Left hindlimb (tissue), 1 donor: Measurements from ENCODE around the gene RRM2.

Source experiments
- DNase-seq: peaks from one replicate; pipeline ENCODE4 v3.0.0-alpha.2; 2018

Gene RRM2

DNA sequence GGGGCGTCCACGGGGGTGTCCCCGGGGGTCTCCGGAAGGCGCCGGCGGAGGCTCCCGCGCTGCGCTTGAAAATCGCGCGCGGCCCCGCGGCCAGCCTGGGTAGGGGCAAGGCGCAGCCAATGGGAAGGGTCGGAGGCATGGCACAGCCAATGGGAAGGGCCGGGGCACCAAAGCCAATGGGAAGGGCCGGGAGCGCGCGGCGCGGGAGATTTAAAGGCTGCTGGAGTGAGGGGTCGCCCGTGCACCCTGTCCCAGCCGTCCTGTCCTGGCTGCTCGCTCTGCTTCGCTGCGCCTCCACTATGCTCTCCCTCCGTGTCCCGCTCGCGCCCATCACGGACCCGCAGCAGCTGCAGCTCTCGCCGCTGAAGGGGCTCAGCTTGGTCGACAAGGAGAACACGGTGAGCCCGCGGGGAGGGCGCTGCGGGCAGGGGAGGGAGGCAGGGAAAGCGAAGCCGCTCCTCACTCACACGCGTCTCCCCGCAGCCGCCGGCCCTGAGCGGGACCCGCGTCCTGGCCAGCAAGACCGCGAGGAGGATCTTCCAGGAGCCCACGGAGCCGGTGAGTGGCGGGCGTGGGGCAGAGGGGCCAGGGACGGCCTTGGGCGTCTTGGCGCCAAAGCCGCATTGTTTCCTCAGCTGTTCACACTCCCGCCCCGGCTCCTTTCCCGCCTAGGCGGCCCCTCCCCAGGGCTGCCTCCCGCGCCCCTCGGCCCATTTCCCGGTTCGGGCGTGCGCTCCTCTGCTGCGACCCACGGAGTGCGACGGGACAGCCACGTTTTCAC is at the start of gene RRM2:
RRM2 (plus strand) TSS at position 240 of the 781 bp plus-strand sequence; CDS start at position 300, 60 bp downstream.
- DNase-seq: peak; percentile 95

DNA sequence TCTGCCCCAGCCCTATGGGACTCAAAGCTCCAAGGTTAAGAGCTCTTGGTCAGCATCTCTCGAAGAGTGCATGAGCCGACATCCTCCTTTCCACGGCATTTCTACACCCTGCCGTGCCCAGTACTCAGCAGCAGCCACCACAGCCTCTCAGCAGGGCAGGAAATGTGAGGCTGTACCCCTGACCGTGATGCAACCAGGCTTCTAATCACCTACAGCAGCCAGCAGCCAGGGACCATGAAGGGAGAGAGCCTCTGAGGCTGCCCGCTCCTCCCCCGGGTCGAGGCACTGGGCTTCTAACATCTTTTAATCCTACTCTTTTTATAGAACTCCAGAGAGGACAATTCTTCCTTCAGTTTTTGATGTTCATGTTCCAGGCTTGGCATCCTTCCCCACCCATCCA is 48.8 kb upstream of the RRM2 start:
- DNase-seq: peak; percentile 15

DNA sequence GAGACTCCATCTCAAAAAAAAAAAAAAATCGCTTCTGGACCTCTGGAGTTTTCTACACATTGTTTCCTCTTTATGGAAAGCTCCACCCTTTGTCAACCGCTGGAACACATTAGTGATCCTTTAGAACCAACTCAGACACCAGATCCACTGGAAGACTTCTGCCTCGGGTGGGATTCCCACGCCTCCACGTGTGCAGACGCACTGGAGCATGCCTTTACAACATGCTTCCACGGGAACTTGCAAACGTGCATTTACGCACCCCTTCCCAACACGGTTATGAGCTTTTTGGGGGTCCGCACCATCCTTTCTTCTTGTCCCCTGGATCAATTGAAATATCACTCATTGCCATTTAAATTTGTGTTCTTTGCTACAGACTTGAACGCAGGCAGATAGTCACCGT is 47.4 kb upstream of the RRM2 start:
- peak; percentile 3 for DNase-seq

DNA sequence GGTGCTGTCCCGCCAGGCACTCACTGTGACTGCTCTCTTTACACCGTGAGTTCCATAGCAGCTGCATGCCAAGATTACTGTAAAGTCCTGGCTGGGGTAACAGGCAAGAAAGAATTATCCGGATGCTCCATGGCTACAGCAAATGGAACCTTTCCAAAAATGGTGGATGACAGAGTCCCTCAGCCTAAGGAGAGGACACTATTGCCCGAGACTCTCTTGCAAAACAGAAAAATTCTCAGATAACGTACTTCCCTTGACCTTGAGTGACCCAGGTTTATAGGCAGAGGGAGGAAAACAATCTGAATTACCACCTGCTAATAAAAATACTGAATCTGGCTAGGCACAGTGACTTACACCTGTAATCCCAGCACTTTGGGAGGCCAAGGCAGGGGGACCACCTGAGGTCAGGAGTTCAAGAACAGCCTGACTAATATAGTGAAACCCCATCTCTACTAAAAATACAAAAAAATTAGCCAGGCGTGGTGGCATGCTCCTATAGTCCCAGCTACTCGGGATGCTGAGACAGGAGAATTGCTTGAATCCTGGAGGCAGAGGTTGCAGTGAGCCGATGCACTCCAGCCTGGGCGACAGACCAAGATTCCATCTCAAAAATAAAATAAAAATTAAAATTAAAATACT is 46.8 kb upstream of the RRM2 start:
- DNase-seq: peak; percentile 4

DNA sequence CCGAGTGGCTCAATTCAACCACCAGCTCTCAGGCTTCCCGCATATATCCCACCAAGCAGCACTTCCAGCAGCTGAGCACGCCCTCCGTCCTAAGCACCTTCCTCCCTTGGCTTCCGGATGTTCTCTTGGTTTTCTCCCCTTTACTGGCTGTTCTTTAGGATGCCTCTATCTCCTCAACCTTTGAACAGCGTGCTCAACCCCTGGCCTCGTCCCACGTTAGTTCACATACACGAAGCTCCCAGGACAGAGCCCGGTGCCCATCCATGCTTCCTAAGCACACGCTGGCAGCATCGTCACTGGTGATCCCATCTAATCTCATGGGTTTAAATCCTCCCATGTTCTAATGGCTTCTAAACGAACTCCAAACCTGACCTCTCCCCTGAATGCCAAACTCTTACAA is 46.0 kb upstream of the RRM2 start:
- DNase-seq: no peak

DNA sequence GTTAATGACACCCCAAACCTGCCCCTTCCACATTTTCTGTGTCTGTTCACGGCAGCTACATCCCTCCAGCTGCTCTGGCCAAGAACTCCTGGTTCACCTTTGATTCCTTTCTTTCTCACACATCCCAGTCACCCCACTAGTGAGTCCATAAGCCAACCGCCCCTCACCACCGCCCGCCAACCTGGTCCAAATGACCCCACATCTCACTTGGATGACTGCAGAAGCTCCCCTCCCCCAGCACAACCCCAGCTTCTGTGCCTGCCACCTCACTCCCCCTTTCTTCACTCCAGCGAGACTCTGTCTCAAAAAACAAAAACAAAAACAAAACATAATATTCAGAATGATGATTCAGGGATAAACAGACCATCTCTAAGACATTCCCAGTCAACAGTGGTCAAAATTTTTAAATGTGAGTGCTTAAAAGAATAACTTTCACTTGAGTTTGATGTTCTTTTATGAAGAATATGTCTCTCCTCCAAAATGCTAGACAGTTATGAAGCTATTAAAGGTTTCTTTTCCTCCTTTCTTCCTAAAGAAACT is 45.5 kb upstream of the RRM2 start:
- DNase-seq: no peak

DNA sequence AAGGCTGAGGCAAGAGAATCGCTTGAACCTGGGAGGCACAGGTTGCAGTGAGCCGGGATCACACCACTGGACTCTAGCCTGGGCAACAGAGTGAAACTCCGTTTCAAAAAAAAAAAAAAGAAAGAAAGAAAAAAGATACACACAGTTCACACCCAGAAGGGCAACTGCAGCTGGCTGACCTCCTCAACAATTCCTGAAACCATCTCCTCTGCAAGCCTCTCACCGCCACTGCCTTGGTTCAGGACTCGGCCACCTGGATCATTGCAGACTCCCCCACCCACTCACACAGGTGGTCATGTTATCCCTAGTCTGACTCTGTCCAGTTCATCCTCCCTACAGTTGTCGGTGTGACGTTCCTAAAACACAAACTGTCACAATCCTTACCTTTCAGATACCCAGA is 44.5 kb upstream of the RRM2 start:
- DNase-seq: no peak

DNA sequence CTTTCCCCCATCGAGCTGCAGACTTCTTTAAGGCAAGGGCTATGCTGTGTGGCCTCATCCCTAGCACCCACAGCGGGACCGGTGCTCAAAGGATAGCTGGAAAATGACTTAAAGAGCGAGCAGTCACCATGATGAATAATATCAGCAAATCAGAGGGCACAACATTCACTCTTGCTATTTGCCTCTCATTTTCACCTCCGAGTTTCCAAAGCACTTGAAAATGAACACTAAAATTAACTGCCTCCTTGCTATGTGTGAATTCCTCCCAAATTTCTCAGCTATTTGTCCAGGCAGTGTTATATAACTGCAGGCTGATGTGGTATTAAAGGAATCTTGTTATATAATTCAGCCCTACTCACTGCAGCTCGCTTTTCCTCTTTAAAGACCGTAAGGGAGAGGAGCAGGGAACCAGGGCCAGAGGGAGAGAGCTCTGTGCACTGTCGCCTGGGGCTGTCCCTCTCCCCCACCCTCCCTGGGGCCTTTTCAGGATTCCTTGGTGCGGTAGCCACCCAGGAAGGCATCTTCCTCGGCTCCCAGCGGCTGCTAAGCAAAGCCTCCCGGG is 43.8 kb upstream of the RRM2 start:
- no peak for DNase-seq

DNA sequence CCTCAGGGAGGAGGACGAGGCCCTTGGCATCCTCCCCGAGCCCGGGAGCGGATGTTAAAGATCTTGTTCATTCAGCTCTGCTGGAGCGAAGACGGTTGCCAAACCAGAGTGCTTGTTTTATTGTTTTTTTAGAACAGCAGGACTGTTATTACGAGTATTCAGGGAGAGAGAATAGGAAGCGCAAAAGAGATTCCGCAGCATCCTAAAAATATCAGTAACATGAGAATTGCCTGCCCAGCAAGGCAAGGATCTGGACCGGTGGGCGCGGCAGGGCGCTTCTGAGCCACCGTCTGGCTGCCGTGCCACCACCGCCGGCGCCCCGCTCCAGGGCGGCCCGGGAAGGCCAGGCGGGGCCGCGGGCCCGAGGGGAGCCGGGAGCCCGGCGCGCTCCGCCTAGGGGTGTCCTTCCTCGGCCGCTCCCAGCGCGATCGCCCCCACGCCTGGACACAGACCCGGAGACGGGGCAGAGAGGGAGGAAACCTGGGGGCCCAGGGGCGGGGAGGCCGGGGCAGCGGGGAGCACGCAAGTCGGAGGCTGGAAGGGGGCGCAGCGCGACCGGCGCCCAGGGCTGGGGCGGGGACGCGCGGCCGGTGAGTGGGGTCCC is 43.2 kb upstream of the RRM2 start:
- DNase-seq: peak; percentile 67

DNA sequence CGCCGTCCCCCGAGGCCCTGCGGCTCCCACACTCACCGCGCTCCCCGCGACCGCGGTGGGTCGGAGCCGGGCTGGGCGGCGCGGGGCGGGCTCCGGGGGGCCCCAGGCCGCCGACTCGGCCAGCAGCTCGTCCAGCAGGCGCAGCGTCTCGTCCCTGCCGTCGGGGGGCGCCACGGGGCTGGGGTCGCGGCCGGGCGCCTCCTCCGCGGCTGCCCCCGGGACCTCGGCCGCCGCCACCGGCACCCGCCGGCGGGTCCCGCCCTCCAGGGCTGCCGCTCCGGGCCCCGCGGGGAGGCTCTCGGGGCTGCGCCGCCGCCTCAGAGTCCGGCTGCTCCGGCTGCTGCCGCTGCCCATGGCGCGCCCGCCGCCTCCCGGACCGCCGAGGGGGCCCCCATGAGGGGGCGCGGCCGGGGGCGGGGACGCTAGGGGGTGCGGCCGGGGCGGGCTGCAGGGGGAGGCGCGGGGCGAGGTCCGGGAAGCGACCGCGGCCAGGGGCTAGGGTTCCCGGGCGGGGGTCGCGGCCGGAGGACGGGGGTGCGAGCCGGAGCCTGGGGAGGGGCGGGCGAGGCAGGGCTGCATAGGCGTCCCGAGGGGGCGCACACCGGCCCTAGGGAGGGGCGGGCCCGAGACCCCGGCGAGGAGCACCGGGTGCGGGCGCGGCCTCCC is 42.5 kb upstream of the RRM2 start, which contains the start of gene CYS1:
CYS1 (minus strand) TSS at position 542 of the 666 bp plus-strand sequence; CDS start at position 354, 188 bp downstream.
- peak; percentile 52 for DNase-seq

DNA sequence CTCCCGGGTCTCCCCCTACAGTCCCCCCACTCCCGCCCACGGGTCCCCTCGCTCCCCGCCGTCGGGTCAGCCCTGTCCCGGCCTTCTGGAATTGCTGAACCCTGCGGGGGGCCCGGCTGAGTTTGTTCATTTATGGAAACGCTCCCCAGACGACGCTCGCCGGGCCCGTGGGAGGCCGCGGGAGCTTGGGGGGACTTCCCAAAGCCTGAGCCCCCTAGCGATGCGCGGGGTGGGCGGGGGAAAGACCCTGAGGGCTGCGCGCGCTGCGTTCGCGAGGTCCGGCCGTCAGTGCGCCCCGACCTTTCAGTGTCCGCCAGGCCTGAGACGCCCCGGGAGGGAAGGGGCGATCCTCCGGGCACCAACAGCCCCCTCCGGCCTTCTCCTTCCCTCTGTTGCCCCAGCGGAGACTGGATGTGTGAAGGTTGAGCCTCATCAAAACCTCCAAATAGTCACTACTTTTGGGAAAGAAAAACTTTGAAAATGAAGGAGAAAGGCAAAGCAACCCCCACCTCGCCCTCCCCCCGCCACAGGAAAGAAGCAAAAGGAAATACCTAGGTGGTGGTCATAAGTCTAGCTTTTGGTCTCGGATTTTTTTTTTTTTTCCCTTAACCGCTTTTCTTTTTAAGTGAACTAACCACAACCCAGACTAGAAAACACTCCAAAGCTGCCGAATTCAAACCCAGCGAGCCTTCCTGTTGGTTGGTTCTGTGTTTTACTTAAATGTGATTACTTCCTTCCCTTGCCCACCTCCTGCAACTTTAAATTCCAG is 41.8 kb upstream of the RRM2 start:
- DNase-seq: peak; percentile 37

DNA sequence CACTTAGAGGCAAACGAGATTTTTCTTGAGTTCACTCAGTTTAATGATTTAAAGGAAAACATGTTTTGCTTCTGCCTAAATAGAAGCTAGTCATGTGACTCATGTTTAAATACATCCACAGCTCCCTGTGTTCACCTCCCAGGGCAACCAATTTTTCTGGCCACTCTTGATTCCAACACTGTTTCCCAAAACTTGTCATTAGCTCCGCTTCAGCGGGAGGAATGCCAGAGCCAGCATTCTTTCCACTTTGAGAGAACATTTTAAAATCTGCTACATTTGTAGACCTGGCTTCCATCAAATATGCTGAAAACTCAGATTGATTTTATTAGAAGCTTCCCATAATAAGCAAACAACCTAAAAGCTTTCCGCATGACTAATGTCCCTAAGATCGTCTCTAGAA is 39.5 kb upstream of the RRM2 start:
- peak; percentile 56 for DNase-seq

DNA sequence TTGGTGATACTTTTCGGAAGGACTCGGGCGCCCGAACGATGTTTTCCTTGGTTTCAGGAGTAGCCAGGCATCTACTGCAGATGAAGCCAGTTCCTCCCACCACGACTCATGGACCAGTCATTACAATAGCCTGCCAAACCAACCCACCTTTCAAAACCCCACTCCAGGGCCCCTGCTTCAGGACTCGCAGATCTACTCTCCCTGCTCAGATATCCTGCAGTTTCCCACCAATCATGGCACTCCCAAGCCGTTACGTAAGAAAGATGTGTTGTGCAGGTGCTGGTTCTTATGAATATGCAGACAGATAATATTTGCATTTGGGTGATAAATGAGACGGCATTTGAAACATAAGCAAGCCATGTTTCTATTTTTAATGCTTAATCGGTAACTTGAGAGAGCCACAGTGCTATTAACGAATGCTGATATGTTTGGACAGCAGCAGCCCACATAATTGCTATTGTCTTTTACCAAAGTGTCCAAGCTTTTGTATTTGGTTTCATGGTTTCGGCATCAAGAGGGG is 38.8 kb upstream of the RRM2 start:
- no peak for DNase-seq

DNA sequence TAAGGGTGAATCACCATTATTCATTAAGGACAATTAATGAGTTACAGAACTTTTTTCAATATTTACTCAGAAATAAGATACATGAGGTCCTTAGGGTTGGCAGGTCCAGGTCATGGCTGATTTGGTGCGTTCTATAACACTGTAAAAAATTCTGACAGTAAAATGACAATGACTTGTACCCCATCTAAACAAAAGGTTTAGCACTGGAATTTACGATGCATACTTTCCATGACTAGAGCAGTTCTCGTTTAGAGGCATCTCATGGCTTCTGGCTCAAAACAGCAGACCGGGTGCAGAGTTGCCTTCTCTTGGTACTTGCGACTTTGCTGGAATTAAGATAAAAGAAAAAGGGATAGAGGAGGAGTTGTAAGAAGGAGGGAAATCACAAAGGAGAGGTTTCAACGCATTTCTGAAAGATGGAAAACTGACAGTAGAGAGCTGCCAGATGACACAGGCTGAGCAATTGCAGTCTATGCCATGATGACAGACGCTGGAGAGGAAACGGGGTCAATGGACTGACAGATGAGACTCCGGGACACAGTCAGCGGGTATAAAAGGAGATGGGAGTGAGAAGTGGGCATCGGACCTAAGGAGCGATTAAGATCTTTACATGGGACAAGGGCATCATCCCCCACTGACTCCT is 38.2 kb upstream of the RRM2 start:
- no peak for DNase-seq

DNA sequence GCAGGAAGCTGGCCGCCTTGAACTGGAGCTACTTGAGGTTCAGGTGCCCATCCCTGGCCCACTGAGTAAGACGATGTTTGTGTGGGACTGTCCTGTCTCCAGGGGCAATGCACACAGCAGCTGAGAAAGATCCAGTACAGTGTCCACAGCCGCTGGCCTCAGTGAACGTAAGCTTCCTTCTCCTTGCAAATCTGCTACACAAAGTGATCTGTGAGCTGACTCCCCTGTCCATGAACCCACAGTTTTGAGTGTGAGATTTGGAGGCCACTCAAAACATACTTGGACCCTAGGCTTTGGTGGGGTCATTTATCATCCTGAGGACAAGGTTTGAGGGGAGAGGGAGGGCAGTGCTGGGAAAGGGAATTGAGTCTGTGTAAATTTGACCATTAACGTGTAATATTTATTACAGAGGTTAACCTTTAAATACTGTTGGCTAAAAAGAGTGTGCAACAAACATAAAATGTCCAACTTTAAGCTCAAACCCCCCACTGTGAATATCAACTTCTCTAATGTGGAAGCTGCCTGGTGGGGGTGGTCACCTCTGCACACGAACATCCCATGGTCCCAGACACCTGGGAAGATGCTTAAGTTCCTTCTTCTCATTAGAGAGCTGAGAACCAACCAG is 37.4 kb upstream of the RRM2 start:
- DNase-seq: no peak

DNA sequence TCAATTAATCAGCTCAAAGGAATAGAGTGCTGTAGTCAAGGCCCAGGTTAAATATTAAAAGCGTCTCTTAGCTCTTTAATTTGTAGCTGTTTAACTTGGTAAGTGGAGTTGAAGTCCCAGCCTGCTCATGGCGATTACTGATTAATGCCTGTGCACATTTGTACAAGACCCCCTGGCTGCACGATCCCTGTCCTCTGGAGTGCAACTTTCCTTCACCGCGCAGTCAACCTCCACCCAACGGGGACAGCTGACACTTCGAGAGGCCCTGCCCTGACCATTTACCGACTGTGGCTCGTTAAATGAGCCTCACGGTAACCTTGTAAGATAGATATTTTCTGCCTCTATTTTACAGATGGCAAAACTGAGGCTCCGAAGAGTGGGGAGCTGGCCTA is 36.9 kb upstream of the RRM2 start:
- no peak for DNase-seq

DNA sequence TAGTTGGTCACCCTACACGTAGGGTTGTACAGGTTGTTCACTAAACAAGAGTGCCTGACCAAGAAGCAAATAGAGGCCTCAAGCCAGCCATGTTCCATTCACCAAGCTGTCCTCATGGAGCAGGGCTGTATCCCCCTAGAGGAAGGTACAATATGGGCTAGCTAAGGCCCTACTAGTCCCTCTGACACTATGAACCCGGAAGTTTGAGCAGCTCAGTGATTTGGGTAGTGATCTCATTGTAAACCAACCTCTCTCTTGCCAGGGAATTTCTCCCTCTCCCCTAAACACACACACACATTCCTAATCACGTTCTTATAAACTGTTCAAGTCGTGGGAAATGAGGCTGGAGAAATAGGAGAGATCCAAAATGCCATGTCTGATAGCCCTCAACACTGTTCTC is 35.6 kb upstream of the RRM2 start:
- DNase-seq: no peak

DNA sequence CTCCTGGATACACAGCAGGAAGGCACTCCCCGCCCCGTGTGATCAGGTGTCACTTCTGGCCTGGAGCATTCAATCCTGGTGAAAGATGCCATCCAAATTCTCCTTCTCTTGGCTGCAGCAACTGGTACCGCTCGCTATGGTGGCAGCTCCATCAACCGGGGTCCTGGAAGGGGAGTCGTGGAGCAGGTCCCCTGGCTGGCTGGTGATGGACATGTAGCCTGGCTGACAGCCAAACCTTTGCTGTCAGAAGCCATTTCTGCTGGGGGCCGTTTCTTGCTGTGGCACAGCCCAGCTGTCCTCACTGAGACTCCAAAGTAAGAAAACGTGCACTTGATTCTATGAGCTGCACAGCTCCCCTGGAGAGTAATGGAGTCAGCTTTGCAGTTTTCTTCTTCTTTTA is 35.2 kb upstream of the RRM2 start:
- no peak for DNase-seq

DNA sequence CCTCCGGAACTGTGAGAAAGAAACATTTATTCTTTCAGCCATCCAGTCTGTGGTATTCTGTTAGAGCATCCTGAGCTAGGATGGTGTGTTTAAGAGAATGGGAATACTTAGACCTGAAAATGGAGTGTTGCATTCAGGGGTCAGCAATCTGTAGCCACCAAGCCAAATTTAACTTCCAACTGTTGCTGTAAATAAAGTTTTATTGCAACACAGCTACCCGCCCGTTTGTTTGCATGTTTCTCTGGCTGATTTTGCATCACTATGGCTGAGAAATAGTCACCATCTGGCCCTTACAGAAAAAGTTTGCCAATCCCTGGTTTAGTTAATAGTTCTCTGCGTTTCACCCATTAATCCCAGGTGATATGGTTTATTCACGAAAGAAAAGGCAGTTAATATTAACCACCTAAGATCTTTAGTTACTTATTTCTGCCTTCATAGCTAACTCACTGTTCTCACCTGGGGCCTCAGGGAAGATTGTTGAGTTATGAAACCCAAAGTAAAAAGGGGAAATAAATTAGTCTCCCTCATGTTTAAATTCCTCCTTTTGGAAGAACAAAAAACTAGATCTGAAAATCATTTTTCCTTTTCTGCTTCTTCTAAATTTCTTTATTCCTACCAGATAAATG is 32.9 kb upstream of the RRM2 start:
- DNase-seq: no peak

DNA sequence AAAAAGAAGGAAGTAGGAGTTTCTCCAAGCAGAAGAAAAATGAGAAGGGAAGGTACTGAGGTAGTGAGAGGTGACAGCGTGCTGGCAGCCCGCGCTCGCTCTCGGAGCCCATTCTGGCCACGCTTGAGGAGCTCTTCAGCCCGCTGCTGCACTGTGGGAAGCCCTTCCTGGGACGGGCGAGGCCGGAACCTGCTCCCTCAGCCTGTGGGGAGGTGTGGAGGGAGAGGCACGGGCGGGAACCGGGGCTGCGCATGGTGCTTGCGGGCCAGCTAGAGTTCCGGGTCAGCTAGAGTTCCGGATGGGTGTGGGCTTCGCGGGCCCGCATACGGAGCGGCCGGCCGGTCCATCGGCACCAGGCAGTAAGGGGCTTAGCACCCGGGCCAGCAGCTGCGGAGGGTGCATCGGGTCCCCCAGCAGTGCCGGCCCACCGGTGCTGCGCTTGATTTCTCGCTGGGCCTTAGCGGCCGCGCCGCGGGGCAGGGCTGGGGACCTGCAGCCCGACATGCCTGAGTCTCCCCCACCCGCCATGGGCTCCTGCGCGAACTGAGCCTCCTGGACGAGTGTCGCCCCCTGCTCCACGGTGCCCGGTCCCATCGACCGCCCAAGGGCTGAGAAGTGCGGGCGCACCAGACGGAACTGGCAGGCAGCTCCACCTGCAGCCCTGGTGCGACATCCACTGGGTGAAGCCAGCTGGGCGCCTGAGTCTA is 31.2 kb upstream of the RRM2 start:
- DNase-seq: no peak
